NCI-H748 (cell line): ENCODE data around the gene C6orf89.

Experiments
- DNase-seq: peaks from one replicate; lab custom pipeline; 2025; ENCODE audit not compliant: unreplicated experiment; lab: John Stamatoyannopoulos, UW

Gene C6orf89

GRCh38 chr6:36885461-36886401, at the start of gene C6orf89:
TSS of gene C6orf89 (plus strand) at chr6:36885952. CDS start at chr6:36899445, 13,493 bp downstream.
- DNase-seq, result peak; percentile 100

- DNase-seq, result no peak
These were observed 49.4 kb upstream of the C6orf89 start for GRCh38 chr6:36836111-36837021.

- DNase-seq, result no peak
These were observed 48.8 kb upstream of the C6orf89 start for GRCh38 chr6:36837022-36837339.

- no peak for DNase-seq
These were observed 48.1 kb upstream of the C6orf89 start for GRCh38 chr6:36837686-36838085.

GRCh38 chr6:36838896-36839748, 46.6 kb upstream of the C6orf89 start, which contains the start of gene CPNE5:
TSS of gene CPNE5 (minus strand) at chr6:36839444. CDS start at chr6:36839377, 67 bp downstream.
- peak; percentile 64 for DNase-seq

- peak; percentile 67 for DNase-seq
These were observed 45.9 kb upstream of the C6orf89 start for GRCh38 chr6:36839749-36840431.

- no peak for DNase-seq
These were observed 45.0 kb upstream of the C6orf89 start for GRCh38 chr6:36840432-36841403.

GRCh38 chr6:36841756-36842155, 44.0 kb upstream of the C6orf89 start:
- DNase-seq, result no peak

GRCh38 chr6:36843170-36843569, 42.6 kb upstream of the C6orf89 start:
- DNase-seq, result no peak

- DNase-seq, result no peak
These were observed 41.3 kb upstream of the C6orf89 start for GRCh38 chr6:36844232-36845170.

- no peak for DNase-seq
These were observed 40.5 kb upstream of the C6orf89 start for GRCh38 chr6:36845233-36845632.

GRCh38 chr6:36847152-36847551, 38.6 kb upstream of the C6orf89 start:
- DNase-seq, result no peak

- DNase-seq, result no peak
These were observed 37.8 kb upstream of the C6orf89 start for GRCh38 chr6:36847991-36848390.

- DNase-seq, result no peak
These were observed 36.9 kb upstream of the C6orf89 start for GRCh38 chr6:36848658-36849441.

- no peak for DNase-seq
These were observed 35.7 kb upstream of the C6orf89 start for GRCh38 chr6:36850021-36850420.

- DNase-seq, result peak; percentile 69
These were observed 34.6 kb upstream of the C6orf89 start for GRCh38 chr6:36851149-36851614.

GRCh38 chr6:36851626-36852025, 34.1 kb upstream of the C6orf89 start:
- no peak for DNase-seq
